Chondrocyte (in vitro differentiated cells): ENCODE results near the gene ORMDL3. TPM values are rescaled to one million over a fixed set of nuclear protein-coding genes. Genes with fewer than 3 reads are reported as not detected.
A peak's percentile ranks its signal among the peaks of the same experiment; 100 is the strongest.

Experiments
- DNase-seq: peaks from one replicate; pipeline ENCODE4 v3.0.0; 2021; ENCODE audit warnings: mixed read lengths, low spot score
- H3K27ac Mint-ChIP-seq: one replicate; pipeline ENCODE4 v1.8.0; 2021; ENCODE audit warnings: mild to moderate bottlenecking, moderate library complexity, mixed read lengths; ENCODE audit not compliant: unreplicated experiment
- H3K27me3 Mint-ChIP-seq: 2 replicates; pipeline ENCODE4 v1.8.0; 2021; ENCODE audit warnings: low read depth, mixed read lengths
- H3K36me3 Mint-ChIP-seq: 2 replicates; pipeline ENCODE4 v1.8.0; 2021; ENCODE audit warnings: low read depth, mixed read lengths
- H3K4me1 Mint-ChIP-seq: 2 replicates; pipeline ENCODE4 v1.8.0; 2021; ENCODE audit warnings: low read depth, mild to moderate bottlenecking, mixed read lengths
- H3K4me3 Mint-ChIP-seq: one replicate; pipeline ENCODE4 v1.8.0; 2021; ENCODE audit warnings: mild to moderate bottlenecking, moderate library complexity, mixed read lengths; ENCODE audit not compliant: unreplicated experiment
- H3K9me3 Mint-ChIP-seq: 2 replicates; pipeline ENCODE4 v1.8.0; 2021; ENCODE audit warnings: low read depth, mixed read lengths
- CTCF ChIP-seq: fragments of 200-600 bp; sonication (generic); IDR thresholded peaks from 2 replicates; pipeline ENCODE4 v1.5.0; 2021; ENCODE audit warnings: antibody characterized with exemption, mild to moderate bottlenecking, moderate library complexity
- total RNA-seq: library from RNA; stranded (reverse); gene quantifications from 3 replicates; pipeline ENCODE4 v1.2.1, GENCODE V29; 2021

The ORMDL3 gene
- total RNA-seq, 1 donor from 2014 or later, result 59.9 TPM

- no peak for DNase-seq
- H3K9me3 Mint-ChIP-seq, result no peaks in the 10 kb centered on the region
- no peak overlapping the region for H3K4me3 Mint-ChIP-seq
- H3K27me3 Mint-ChIP-seq, result no peaks in the 10 kb centered on the region
- TF ChIP-seq CTCF, result no peak
- H3K27ac Mint-ChIP-seq, result no peak overlapping the region
- H3K36me3 Mint-ChIP-seq, result peaks cover 28% of the 10 kb centered on the region
- H3K4me1 Mint-ChIP-seq, result peaks cover 2% of the 10 kb centered on the region
Observed at GRCh38 chr17:39919087-39919683, 8.2 kb downstream of the ORMDL3 start.

- Mint-ChIP-seq H3K36me3 (peaks cover 24% of the 10 kb centered on the region), H3K27ac (no peak overlapping the region), H3K27me3 (no peaks in the 10 kb centered on the region), H3K9me3 (no peaks in the 10 kb centered on the region), H3K4me3 (no peak overlapping the region), H3K4me1 (no peaks in the 10 kb centered on the region)
- DNase-seq, result no peak
- TF ChIP-seq CTCF, result peak; percentile 27
Observed at GRCh38 chr17:39916918-39917317, 10.5 kb downstream of the ORMDL3 start.

GRCh38 chr17:39915559-39915958, 11.8 kb downstream of the ORMDL3 start:
- Mint-ChIP-seq H3K4me1 (no peaks in the 10 kb centered on the region), H3K27ac (no peak overlapping the region), H3K36me3 (peaks cover 24% of the 10 kb centered on the region), H3K27me3 (no peaks in the 10 kb centered on the region), H3K4me3 (no peak overlapping the region), H3K9me3 (no peaks in the 10 kb centered on the region)
- no peak for DNase-seq
- no peak for TF ChIP-seq CTCF

GRCh38 chr17:39913989-39914388, 13.4 kb downstream of the ORMDL3 start:
- Mint-ChIP-seq H3K27me3 (no peaks in the 10 kb centered on the region), H3K36me3 (peaks cover 17% of the 10 kb centered on the region)

GRCh38 chr17:39908789-39909352, 18.5 kb downstream of the ORMDL3 start:
- H3K9me3 Mint-ChIP-seq, result no peaks in the 10 kb centered on the region
- no peak overlapping the region for H3K4me3 Mint-ChIP-seq
- no peak for TF ChIP-seq CTCF
- no peak overlapping the region for H3K27ac Mint-ChIP-seq
- H3K4me1 Mint-ChIP-seq, result no peaks in the 10 kb centered on the region
- peaks cover 13% of the 10 kb centered on the region for H3K36me3 Mint-ChIP-seq
- H3K27me3 Mint-ChIP-seq, result no peaks in the 10 kb centered on the region
- no peak for DNase-seq

More at GRCh38 chr17:39913989-39914388, 13.4 kb downstream of the ORMDL3 start:
- H3K27ac Mint-ChIP-seq, result no peak overlapping the region
- TF ChIP-seq CTCF, result no peak
- H3K9me3 Mint-ChIP-seq, result no peaks in the 10 kb centered on the region
- DNase-seq, result no peak
- no peak overlapping the region for H3K4me3 Mint-ChIP-seq
- H3K4me1 Mint-ChIP-seq, result no peaks in the 10 kb centered on the region
